Tibial artery (tissue), 4 donors: ENCODE data around the gene KRT82.

Experiments
- DNase-seq, 2 donors: peaks; one replicate each; pipeline ENCODE4 v3.0.0-alpha.2; 2019
- H3K27ac ChIP-seq, 2 donors: fragments of 200-600 bp; sonication (generic) in 1 of 2; 1 replicate in 1 of 2; 2 replicates in 1 of 2; pipeline ENCODE4 v1.5.1; 2018 to 2019; ENCODE audit warnings: mild to moderate bottlenecking in 1 of 2
- H3K27me3 ChIP-seq, 2 donors: fragments of 200-600 bp; sonication (generic) in 1 of 2; one replicate each; pipeline versions ENCODE4 v1.5.1 to v1.6.0; 2016 to 2019
- H3K36me3 ChIP-seq, 3 donors: fragments of 200-600 bp; sonication (generic) in 2 of 3; one replicate each; pipeline ENCODE4 v1.5.1; 2016 to 2019; ENCODE audit warnings: mild to moderate bottlenecking in 2 of 3
- H3K4me1 ChIP-seq, 4 donors: fragments of 200-600 bp; sonication (generic) in 2 of 4; 1 replicate in 3 of 4; 2 replicates in 1 of 4; pipeline ENCODE4 v1.5.1; 2016 to 2019
- H3K4me3 ChIP-seq, 2 donors: fragments of 200-600 bp; sonication (generic) in 1 of 2; 1 replicate in 1 of 2; 2 replicates in 1 of 2; pipeline ENCODE4 v1.5.1; 2018 to 2019; ENCODE audit warnings: mild to moderate bottlenecking in 2 of 2
- H3K9me3 ChIP-seq, 3 donors: fragments of 200-600 bp; sonication (generic) in 1 of 3; one replicate each; pipeline ENCODE4 v1.5.1; 2016 to 2019
- CTCF ChIP-seq, 2 experiments: fragments of 200-600 bp in 1 of 2; fragments of 450-650 bp in 1 of 2; IDR thresholded peaks; one replicate each; pipeline ENCODE4 v1.5.1; 2017 to 2019; ENCODE audit warnings: antibody characterized with exemption in 2 of 2, mild to moderate bottlenecking in 1 of 2, moderate library complexity in 1 of 2
- intact Hi-C: fragments of 100-400 bp; cut with DNase I; formaldehyde crosslinking; loops from one replicate; pipeline ENCODE4 v1.15.0; 2023; ENCODE audit warnings: low total_unique reads

KRT82 gene

GRCh38 chr12:52370926-52371608, 35.1 kb downstream of the KRT82 start:
- peak; percentile 90 to 93 for DNase-seq
- no peaks in the 10 kb centered on the region for H3K27me3 ChIP-seq
- H3K4me1 ChIP-seq = peaks cover 0 to 19% (median 11%) of the 10 kb centered on the region in 4 donors
- no peak for TF ChIP-seq CTCF (IDR thresholded peaks at IDR 0.05)
- H3K9me3 ChIP-seq = no peaks in the 10 kb centered on the region
- no peaks in the 10 kb centered on the region for H3K36me3 ChIP-seq
- intact Hi-C loops = loop anchor here (2.0 to 10.0 kb wide), 2 partner anchors 508 to 604 kb away; no protein-coding TSS in a partner anchor
- peak overlapping the region; percentile 64 to 67 for H3K27ac ChIP-seq
- no peak overlapping the region for H3K4me3 ChIP-seq

GRCh38 chr12:52369809-52370208, 36.3 kb downstream of the KRT82 start:
- peak in 1 of 2 donors; percentile 50 for DNase-seq

GRCh38 chr12:52369211-52369610, 36.9 kb downstream of the KRT82 start:
- no peaks in the 10 kb centered on the region for H3K27me3 ChIP-seq
- no peak overlapping the region for H3K4me3 ChIP-seq
- intact Hi-C loops = no loop called here
- no peak for TF ChIP-seq CTCF (IDR thresholded peaks at IDR 0.05)
- no peaks in the 10 kb centered on the region for H3K9me3 ChIP-seq
- DNase-seq = peak in 1 of 2 donors; percentile 43
- H3K4me1 ChIP-seq = peaks cover 0 to 19% (median 11%) of the 10 kb centered on the region in 4 donors
- no peaks in the 10 kb centered on the region for H3K36me3 ChIP-seq
- no peak overlapping the region for H3K27ac ChIP-seq

More at GRCh38 chr12:52369809-52370208, 36.3 kb downstream of the KRT82 start:
- no peak for TF ChIP-seq CTCF (IDR thresholded peaks at IDR 0.05)
- Histone ChIP-seq H3K4me1 (peaks cover 0 to 19% (median 11%) of the 10 kb centered on the region in 4 donors), H3K27me3 (no peaks in the 10 kb centered on the region), H3K36me3 (no peaks in the 10 kb centered on the region), H3K4me3 (no peak overlapping the region), H3K9me3 (no peaks in the 10 kb centered on the region), H3K27ac (no peak overlapping the region)
- intact Hi-C loops = loop anchor here (2.0 to 10.0 kb wide), 2 partner anchors 509 to 605 kb away; no protein-coding TSS in a partner anchor

GRCh38 chr12:52368508-52368907, 37.6 kb downstream of the KRT82 start:
- intact Hi-C loops = no loop called here
- Histone ChIP-seq H3K4me1 (peaks cover 0 to 19% (median 11%) of the 10 kb centered on the region in 4 donors), H3K9me3 (no peaks in the 10 kb centered on the region), H3K27me3 (no peaks in the 10 kb centered on the region), H3K4me3 (no peak overlapping the region), H3K27ac (no peak overlapping the region), H3K36me3 (no peaks in the 10 kb centered on the region)
- TF ChIP-seq CTCF (IDR thresholded peaks at IDR 0.05) = no peak
- no peak for DNase-seq

GRCh38 chr12:52367876-52368275, 38.3 kb downstream of the KRT82 start:
- no peaks in the 10 kb centered on the region for H3K36me3 ChIP-seq
- H3K9me3 ChIP-seq = no peaks in the 10 kb centered on the region
- peaks cover 0 to 19% (median 11%) of the 10 kb centered on the region in 4 donors for H3K4me1 ChIP-seq
- no peaks in the 10 kb centered on the region for H3K27me3 ChIP-seq
- intact Hi-C loops = no loop called here
- no peak for TF ChIP-seq CTCF (IDR thresholded peaks at IDR 0.05)
- H3K4me3 ChIP-seq = no peak overlapping the region
- DNase-seq = peak in 1 of 2 donors; percentile 35
- no peak overlapping the region for H3K27ac ChIP-seq
